ENCODE data around the gene KRTAP12-2. TPM values are rescaled to one million over a fixed set of nuclear protein-coding genes. Genes with fewer than 3 reads are reported as not detected.

Gene KRTAP12-2
- total and polyA plus RNA-seq, 2 donors from 2014 or later, result not detected

GRCh38 chr21:44706026-44706705 is 39.4 kb upstream of the KRTAP12-2 start:
- H3K4me3 ChIP-seq (ENCODE audit: low read length in 3 of 3), result no peak overlapping the region
- intact Hi-C loops (cut with DNase I), result no loop called here
- peak in 1 of 5 donors; percentile 41 for DNase-seq
- FAIRE-seq, result no peak
- no peak for TF ChIP-seq CTCF (IDR thresholded peaks at IDR 0.05; ENCODE audit: borderline replicate concordance, extremely low read depth, insufficient read depth)
- no peaks in the 10 kb centered on the region for H3K36me3 ChIP-seq (ENCODE audit: control insufficient read depth in 2 of 3, insufficient read depth in 3 of 3, low read length in 3 of 3)
- H3K9ac ChIP-seq (ENCODE audit: low read length in 3 of 3), result no peak overlapping the region
- H3K27me3 ChIP-seq (ENCODE audit: control insufficient read depth, insufficient read depth, low read length), result peaks cover 33% of the 10 kb centered on the region
- H3K27ac ChIP-seq (ENCODE audit: low read depth in 2 of 2, low read length in 2 of 2), result no peak overlapping the region
- H3K4me1 ChIP-seq (ENCODE audit: control insufficient read depth in 2 of 3, insufficient read depth in 2 of 3, low read depth in 1 of 3, low read length in 3 of 3), result no peaks in the 10 kb centered on the region
- no peaks in the 10 kb centered on the region for H3K9me3 ChIP-seq (ENCODE audit: control insufficient read depth in 2 of 3, insufficient read depth in 1 of 3, low read length in 3 of 3)

GRCh38 chr21:44704636-44705001 is 37.9 kb upstream of the KRTAP12-2 start:
- Histone ChIP-seq H3K36me3 (ENCODE audit: control insufficient read depth in 2 of 3, insufficient read depth in 3 of 3, low read length in 3 of 3) (no peaks in the 10 kb centered on the region), H3K4me1 (ENCODE audit: control insufficient read depth in 2 of 3, insufficient read depth in 2 of 3, low read depth in 1 of 3, low read length in 3 of 3) (no peaks in the 10 kb centered on the region), H3K27ac (ENCODE audit: low read depth in 2 of 2, low read length in 2 of 2) (no peak overlapping the region), H3K27me3 (ENCODE audit: control insufficient read depth, insufficient read depth, low read length) (peaks cover 22% of the 10 kb centered on the region), H3K4me3 (ENCODE audit: low read length in 3 of 3) (no peak overlapping the region), H3K9ac (ENCODE audit: low read length in 3 of 3) (no peak overlapping the region), H3K9me3 (ENCODE audit: control insufficient read depth in 2 of 3, insufficient read depth in 1 of 3, low read length in 3 of 3) (no peaks in the 10 kb centered on the region)
- TF ChIP-seq CTCF (IDR thresholded peaks at IDR 0.05; ENCODE audit: borderline replicate concordance, extremely low read depth, insufficient read depth), result no peak
- intact Hi-C loops (cut with DNase I), result no loop called here
- no peak for DNase-seq
- FAIRE-seq, result no peak

GRCh38 chr21:44703731-44704635 is 37.3 kb upstream of the KRTAP12-2 start:
- Histone ChIP-seq H3K9ac (ENCODE audit: low read length in 3 of 3) (no peak overlapping the region), H3K9me3 (ENCODE audit: control insufficient read depth in 2 of 3, insufficient read depth in 1 of 3, low read length in 3 of 3) (no peaks in the 10 kb centered on the region), H3K27ac (ENCODE audit: low read depth in 2 of 2, low read length in 2 of 2) (no peak overlapping the region), H3K36me3 (ENCODE audit: control insufficient read depth in 2 of 3, insufficient read depth in 3 of 3, low read length in 3 of 3) (no peaks in the 10 kb centered on the region), H3K4me1 (ENCODE audit: control insufficient read depth in 2 of 3, insufficient read depth in 2 of 3, low read depth in 1 of 3, low read length in 3 of 3) (no peaks in the 10 kb centered on the region), H3K27me3 (ENCODE audit: control insufficient read depth, insufficient read depth, low read length) (peaks cover 18% of the 10 kb centered on the region), H3K4me3 (ENCODE audit: low read length in 3 of 3) (no peak overlapping the region)
- intact Hi-C loops (cut with DNase I), result no loop called here
- DNase-seq (peak in 1 of 5 donors; percentile 51), FAIRE-seq (no peak)
- no peak for TF ChIP-seq CTCF (IDR thresholded peaks at IDR 0.05; ENCODE audit: borderline replicate concordance, extremely low read depth, insufficient read depth)
